LNCaP clone FGC (cell line): Measurements from ENCODE around the gene COQ9.

Experiments used
- DNase-seq: peaks from one replicate; pipeline ENCODE4 v3.0.0-alpha.2; 2011; ENCODE audit warnings: low read depth
- H3K4me3 ChIP-seq: 2 replicates; pipeline ENCODE4 v1.5.1; 2011; ENCODE audit warnings: mild to moderate bottlenecking, low read depth, low read length, control low read depth
- CTCF ChIP-seq: IDR thresholded peaks from 2 replicates; pipeline ENCODE4 v1.5.1; 2012; ENCODE audit warnings: mild to moderate bottlenecking; ENCODE audit not compliant: control insufficient read depth, insufficient read depth; ENCODE audit errors: extremely low read depth

COQ9 gene

GRCh38 chr16:57462978-57463362 lies 15.7 kb downstream of the COQ9 start:
- TF ChIP-seq CTCF = no peak
- DNase-seq = no peak
- H3K4me3 ChIP-seq = peak overlapping the region; percentile 94

- TF ChIP-seq CTCF = no peak
- no peak for DNase-seq
- H3K4me3 ChIP-seq = no peak overlapping the region
Observed at GRCh38 chr16:57464523-57464922, 17.2 kb downstream of the COQ9 start.

- no peak overlapping the region for H3K4me3 ChIP-seq
- TF ChIP-seq CTCF = no peak
- DNase-seq = no peak
Observed at GRCh38 chr16:57468346-57468745, 21.1 kb downstream of the COQ9 start.

GRCh38 chr16:57469046-57469445 lies 21.8 kb downstream of the COQ9 start:
- no peak for DNase-seq
- TF ChIP-seq CTCF = no peak
- H3K4me3 ChIP-seq = no peak overlapping the region

GRCh38 chr16:57469917-57470470 lies 22.7 kb downstream of the COQ9 start:
- no peak for DNase-seq
- no peak for TF ChIP-seq CTCF
- H3K4me3 ChIP-seq = no peak overlapping the region

- no peak overlapping the region for H3K4me3 ChIP-seq
- peak; percentile 38 for DNase-seq
- no peak for TF ChIP-seq CTCF
Observed at GRCh38 chr16:57470711-57471110, 23.4 kb downstream of the COQ9 start.

- no peak overlapping the region for H3K4me3 ChIP-seq
- no peak for TF ChIP-seq CTCF
- no peak for DNase-seq
Observed at GRCh38 chr16:57471209-57471608, 23.9 kb downstream of the COQ9 start.
